ENCODE data around the gene SLC27A5.
"Not testable (repeated sequence)": the region's sequence is repeated elsewhere in the genome, so short reads cannot be mapped to it uniquely, and the experiment has no call there.

SLC27A5 gene

DNA sequence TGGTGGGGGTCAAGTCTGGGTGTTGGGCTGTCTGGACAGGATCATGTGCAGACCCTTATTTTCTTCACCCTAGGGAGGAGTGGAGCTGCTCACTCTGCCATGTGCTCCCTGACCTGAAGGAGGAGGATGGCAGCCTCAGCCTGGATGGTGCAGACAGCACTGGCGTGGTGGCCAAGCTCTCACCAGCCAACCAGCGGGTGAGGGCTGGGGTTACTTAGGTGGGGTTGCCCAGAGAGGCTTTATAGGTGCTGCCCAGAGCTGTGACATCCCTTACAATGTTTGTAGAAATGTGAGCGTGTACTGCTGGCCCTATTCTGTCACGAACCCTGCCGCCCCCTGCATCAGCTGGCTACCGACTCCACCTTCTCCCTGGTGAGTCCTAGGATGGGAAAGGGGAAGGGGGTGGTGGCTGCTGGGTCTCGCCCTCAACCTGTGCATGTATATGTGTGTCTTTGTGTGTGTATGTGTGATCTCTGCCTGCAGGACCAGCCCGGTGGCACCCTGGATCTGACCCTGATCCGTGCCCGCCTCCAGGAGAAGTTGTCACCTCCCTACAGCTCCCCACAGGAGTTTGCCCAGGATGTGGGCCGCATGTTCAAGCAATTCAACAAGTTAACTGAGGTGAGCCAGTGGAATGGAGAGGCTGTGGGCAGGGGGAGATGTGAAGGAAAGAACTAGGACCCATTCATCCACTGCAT is 38.0 kb upstream of the SLC27A5 start:
- DNase-seq = no peak

GRCh38 chr19:58548859-58549663 is 37.3 kb upstream of the SLC27A5 start:
- no peak for DNase-seq

GRCh38 chr19:58547323-58548312 is 35.8 kb upstream of the SLC27A5 start:
- DNase-seq = no peak

GRCh38 chr19:58546019-58546530 is 34.3 kb upstream of the SLC27A5 start:
- no peak for DNase-seq

DNA sequence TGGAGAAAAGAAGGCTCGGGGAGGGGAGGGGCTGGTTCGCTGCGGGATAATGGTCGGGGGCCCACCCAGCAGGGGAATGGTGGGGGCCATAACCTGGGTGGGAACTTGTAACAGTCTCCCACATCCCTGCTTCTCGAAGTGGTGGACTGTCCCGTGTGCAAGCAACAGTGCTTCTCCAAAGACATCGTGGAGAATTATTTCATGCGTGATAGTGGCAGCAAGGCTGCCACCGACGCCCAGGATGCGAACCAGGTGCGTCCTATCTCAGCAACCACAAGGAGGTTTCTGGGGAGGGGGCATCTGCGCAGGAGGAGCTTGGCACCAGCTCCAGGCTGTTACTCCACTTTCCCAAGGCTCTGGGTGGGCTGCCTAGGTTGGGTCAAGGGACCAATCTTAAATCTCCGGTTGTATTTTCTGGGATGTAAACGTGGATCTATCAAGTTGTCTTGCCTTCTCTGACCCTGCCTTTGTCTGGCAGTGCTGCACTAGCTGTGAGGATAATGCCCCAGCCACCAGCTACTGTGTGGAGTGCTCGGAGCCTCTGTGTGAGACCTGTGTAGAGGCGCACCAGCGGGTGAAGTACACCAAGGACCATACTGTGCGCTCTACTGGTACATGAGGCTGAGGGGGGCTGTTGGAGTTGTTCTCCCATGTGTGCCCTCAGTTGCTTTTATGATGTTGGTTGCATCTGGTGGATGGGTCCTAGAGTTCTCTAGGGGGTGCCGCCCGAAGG is 33.7 kb upstream of the SLC27A5 start:
- DNase-seq = no peak

GRCh38 chr19:58544591-58545285 is 32.9 kb upstream of the SLC27A5 start:
- DNase-seq = no peak

GRCh38 chr19:58543826-58544590 is 32.2 kb upstream of the SLC27A5 start, which contains the start of gene TRIM28:
Gene TRIM28 (plus strand): TSS chr19:58544064. CDS start chr19:58544758, 694 bp downstream.
- DNase-seq = no peak

DNA sequence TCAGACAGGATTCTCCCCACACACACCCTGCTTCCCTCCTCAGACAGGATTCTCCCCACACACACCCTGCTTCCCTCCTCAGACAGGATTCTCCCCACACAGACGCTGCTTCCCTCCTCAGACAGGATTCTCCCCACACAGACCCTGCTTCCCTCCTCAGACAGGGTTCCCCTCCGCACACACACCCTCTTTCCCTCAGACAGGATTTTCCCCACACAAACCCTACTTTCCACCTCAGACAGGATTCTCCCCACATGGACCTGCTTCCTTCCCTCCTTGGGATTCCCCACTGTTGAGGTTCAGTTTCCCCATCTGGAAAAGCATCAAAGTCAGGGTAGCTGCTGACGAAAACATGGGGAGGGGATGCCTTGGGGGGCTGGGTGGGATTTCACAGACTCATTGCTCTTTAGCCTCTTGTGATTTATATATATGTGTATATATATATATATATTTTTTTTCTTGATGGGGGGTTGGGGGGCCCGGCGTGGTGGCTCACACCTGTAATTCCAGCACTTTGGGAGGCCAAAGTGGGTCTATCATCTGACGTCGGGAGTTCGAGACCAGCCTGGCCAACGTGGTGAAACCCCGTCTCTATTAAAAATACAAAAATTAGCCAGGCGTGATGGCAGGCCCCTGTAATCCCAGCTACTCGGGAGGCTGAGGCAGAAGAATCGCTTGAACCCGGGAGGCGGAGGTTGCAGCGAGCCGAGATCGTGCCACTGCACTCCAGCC is 31.0 kb upstream of the SLC27A5 start:
- not testable (repeated sequence) for DNase-seq

GRCh38 chr19:58539169-58539559 is 27.4 kb upstream of the SLC27A5 start:
- DNase-seq = not testable (repeated sequence)

DNA sequence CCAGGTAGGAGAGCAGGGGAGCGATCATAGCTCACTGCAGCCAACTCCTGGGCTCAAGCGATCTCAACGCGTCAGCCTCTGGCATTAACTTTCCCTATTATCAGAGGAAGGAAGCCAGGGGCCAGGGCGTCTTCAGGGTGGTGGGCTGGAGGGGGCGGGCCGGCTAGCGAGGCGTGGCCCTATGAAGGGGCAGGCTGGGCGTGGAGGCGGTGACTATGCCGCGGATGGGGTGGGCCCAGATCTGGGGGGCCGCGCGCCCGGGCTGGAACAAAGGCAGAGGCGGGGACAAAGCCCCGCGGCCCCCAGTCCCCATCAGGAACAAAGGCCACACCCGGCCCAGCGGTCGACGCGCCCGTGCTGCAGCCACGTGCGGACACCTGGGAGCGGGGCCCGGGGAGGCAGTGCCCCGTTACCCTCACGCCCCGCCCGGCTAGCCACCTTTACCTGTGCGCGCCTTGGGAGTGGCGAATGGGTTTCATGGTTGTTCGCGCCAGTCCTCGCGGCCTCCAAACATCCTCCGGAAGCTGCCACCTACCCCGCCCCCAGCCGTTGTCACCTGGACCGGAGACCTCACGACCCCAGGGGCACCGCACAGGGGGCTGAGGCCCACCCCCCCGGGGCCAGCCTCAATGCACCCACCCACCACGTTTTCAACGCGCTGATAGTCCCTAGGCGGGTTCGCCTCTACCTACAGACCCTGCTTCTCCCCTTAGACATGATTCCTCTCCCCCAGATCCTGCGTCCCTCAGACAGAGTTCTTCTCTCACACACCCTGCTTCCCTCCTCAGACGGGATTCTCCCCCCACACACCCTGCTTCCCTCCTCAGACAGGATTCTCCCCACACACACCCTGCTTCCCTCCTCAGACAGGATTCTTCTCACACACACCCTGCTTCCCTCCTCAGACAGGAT is 26.7 kb upstream of the SLC27A5 start:
- DNase-seq = peak; percentile 77 to 91

- no peak for DNase-seq
These were observed 25.3 kb upstream of the SLC27A5 start for GRCh38 chr19:58536852-58537798.

- no peak for DNase-seq
These were observed 24.1 kb upstream of the SLC27A5 start for GRCh38 chr19:58535857-58536256.

GRCh38 chr19:58531034-58531840 is 19.4 kb upstream of the SLC27A5 start:
- DNase-seq = no peak

DNA sequence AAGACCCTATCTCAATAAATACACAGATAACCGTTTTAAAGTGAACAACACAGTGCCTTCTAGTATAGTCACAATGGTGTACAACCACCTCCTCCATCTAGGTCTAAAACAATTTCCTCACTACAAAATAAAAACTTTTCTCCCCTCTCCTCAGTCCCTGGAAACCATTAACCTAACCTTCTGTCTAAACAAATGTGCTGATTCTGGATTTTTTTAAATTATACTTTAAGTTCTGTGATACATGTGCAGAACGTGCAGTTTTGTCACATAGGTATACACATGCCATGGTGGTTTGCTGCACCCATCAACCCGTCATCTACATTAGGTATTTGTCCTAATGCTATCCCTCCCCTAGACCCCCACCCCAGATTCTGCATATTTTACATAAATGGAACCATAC is 17.6 kb upstream of the SLC27A5 start:
- no peak for DNase-seq

DNA sequence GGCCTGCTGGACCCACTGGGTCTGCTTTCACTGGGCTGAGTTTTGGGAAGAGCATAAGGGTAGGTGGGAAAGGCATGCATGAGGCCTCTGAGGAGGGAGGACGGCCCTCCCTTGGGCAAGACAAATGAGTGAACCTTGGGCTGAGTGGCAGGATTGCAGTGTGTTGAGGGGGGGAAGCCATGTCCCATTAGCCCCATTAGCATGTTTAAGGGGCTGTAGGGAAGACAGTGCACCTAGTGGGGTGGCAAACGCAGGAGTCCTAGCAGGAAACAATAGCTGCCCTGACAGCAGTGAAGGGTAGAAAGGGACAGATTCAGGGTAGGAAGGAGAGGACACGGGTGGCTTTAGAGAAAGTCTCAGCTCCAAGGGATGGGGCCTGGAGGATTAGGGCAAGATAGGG is 10.9 kb upstream of the SLC27A5 start:
- no peak for DNase-seq

GRCh38 chr19:58521651-58522050 is 9.9 kb upstream of the SLC27A5 start:
- DNase-seq = no peak

GRCh38 chr19:58520257-58520599 is 8.4 kb upstream of the SLC27A5 start:
- no peak for DNase-seq

Data from Kasumi-1 (cell line).